HuH-7.5 (cell line): ENCODE data around the gene LRTM2.

Source experiments
- DNase-seq: peaks from one replicate; pipeline ENCODE4 v3.0.0; 2011; ENCODE audit warnings: low spot score

LRTM2 gene

DNA sequence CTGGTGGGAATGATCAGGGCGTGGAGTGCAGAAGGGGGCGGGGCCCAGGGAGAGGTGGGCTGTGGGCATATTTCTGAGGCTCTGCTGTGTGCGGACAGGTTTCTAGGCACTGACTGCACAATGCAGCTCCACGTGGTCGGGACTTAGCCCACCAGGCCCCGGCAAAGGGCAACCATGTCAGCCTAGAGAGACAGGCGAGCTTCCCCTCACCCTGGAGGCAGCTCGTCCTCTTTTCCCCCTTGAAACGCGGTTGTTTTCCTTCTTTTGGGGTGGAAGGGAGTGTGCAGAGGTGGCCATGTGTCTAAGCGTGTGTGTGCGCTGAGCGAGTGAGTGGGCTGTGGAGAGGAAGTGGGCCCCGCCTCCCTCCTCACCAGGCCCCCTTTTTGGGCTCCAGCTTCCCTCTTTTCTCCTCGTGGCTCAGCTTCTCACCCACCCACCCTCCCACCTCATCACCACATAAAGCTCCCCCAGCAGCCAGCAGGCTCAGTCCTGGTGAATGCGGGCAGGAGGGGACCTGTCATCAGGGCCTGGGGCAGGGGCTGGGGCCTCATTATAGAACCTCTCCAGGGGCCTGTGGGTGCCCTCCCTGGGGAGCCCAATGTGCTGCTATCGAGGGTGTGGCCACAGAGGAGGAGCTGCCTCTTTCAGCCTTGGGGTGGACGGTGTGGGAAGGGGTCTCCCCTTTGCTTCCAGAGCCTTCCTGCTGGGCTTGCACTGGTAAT, 22.0 kb downstream of the LRTM2 start:
- DNase-seq: no peak

DNA sequence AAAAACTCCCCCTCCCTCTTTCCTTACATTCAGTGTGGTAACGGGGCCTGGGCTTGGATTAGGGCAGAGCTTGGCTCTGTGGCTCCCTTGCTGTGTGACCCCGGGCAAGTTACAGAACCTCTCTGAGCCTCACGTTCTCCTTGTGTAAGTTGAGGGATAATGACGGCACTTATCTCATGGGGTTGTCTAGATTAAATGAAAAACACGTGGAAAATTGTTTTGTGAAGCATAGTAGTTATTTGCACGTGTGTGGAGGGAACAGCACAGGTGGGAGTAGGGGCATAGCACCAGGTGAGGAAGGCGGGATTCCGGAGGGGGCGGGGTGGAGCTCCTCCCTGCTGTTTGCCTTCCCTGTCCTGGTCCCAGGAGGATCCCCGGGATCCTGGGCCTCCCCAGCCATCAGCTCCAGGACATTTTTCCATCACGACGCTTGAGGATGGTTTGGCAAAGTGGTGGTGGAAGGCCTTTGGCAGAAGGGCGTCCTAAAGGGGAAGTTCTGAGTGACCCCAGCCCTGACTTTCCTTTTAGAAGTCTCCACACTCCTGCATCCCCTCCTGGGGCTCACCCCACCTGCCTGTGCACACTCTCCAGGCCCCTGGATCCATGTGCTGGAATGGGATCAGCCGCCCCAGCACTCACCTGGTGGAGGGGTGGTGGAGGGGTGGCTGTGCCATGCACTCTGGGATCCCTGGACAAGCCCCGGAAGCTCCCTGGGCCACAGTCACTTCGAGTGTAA, 22.7 kb downstream of the LRTM2 start:
- DNase-seq: no peak

DNA sequence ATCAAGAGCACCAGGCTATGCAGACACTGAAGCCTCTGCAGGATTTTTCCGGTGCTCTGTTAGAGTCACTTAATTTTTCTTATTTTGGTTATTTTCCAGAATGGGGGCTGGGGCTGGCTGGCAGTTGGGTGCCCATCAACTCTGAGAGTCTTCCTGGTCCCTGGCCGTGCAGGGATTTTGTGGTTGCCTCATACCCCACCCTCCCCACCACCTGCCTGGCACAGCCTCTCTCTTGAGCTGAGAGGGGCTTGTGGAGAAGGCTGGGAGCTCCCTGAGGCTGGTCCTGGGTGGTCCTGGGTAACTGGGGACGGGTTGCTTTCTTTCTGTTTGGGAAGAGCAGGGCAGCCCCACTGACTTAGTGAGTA, 23.3 kb downstream of the LRTM2 start:
- no peak for DNase-seq

DNA sequence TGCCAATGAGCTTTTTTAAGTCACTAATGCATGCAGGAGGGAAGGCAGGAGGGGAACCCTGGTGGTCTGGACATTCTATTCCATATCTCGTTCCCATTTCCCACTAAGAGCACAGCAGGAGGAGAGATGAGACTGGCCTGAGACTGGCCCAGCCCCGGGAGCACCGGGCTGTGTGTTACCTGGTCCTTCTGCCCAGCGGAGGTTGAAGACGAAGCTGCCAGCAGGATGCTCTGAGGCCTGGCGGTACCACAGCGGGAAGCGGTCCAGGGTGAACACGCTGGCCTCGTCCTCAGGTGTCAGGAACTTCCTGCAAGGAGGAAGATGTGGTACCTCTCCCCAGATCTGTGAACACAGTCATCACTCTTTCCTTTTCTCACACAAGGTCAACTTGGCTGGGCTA, 23.9 kb downstream of the LRTM2 start:
- DNase-seq: no peak

DNA sequence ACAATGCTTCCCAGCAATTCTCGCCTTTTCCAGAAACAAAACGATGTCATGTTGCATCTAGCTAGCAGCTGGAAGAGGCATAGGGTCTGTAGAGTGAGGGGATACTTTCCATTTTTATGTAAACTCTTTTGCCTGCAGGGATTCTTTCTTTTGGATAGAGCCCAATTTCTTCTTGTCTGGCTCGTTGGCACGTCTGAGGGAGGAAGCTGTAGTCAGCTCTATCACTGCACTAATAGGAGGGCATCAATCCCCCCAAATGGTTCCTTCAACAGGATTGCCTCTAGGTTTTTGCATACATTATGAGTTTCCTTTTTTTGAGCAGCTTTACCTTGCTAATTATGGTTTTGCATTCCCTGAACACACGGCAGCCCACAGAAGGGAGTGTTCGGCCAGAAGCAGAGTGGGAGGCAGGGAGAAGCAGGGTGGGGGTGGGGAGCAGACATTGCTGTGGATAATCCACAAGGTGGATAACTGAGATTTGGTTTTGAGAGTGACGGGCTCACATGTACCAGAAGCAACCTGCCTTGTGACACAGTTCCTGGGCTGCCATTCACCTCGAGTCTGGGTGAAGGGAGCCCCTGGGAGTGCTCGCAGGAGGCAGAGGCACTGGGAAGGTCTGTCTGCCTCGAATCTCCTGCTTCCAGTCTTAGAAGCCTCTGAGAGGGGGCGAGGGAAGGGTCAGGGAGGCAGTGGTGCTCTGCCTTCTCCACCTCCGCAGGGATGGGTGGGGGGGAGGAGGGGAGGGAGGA, 24.5 kb downstream of the LRTM2 start:
- no peak for DNase-seq

DNA sequence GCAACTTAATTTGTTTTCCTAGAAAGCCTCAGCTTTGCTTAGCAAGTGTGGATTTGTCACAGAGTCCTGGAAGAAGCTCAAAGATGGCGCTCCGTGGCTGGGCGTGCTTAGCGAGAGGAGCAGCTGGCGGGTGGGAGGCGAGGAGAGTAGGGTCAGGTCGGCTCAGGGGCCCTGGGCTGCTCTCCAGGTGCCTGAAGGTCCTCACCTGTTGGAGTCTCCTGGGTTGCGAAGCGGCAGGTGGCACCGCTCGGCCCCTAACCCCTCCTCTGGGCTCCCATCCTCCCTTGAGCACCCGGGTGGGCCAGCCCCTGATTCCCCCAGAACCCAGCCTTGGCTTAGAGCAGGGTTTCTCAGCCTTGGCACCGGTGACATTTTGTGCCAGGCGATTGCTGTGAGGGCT, 25.1 kb downstream of the LRTM2 start:
- DNase-seq: no peak

DNA sequence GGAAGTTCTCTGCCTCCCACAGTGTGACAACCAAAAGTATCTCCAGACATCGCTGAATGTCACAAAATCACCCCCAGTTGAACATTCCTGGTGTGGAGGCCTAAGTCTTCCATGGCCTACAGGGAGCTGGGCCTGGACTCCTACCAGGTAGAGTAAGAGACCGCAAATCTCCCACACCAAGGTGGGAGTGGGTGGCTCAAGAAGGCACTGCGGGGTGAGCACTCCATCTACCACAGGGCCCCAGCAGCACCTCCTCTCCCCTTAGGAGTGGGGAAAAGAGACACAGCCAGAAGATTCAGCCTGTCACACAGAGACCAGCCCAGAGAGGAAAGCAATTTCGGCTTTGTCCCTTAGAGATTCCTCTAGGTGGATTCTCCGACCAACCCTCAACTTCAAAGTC, 25.5 kb downstream of the LRTM2 start:
- no peak for DNase-seq

DNA sequence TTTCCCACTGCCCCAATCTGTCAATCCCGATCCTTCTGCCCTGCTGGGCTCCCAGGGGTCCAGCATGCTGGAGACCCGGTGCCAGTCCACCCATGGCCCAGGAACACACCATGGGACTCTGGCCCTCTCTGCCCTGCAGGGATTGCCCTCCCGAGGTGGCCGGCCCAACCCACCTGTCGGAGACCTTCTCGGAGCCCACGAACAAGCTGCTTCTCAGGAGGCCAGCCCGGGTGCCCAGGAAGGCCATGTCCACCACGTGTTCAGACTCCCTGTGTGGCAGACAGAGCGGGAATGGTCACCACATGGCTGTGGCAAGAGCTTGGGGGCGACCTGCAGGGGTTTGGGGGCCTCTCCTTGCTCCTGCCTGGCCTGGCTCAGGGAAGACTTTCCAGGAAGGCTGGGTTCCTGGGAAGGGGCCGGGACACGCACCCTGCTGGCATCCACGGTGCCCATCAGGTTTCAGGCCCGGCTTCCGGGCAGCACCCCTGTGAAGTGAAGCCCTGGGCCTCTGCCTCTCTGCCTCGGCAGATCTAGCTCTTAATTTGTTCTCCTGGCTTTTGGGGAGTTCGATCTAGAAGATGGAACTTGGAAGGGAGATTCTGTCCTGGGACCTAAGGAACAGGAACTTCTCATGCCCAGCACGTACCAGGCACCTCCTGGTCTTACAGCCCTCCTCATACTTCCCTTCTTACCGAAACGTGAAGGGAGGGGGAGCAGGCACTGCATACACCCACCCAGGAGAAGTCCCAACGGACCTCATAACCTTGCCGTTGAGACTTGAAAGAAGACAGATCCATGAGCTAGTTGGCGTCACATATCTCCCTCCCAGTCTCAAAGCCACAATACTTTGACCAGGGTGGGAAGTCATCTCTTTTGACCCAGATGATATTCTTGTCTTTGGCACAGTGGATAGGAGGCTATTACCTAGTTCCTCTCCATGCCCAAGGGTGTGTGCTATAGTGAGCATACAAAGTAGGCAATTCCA, 26.3 kb downstream of the LRTM2 start:
- no peak for DNase-seq

DNA sequence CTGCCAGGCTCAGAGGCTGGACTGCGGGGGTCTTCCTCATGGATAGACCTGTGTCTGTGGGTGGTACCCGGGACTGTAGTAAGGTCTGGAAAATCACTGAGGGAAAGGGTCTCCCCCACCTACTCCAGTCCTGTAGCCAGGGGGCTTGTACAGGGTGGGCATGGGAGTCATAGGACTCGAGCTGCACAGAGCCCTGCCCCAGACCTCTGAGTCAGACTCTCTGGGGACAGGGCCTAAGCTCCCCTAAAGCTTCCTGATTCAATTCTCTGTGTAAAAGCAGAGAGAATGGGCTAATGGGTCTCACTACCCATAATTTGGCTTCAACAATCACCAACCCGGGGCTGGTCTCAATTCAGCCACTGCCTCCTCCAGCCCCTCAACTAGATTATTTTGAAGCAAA, 27.0 kb downstream of the LRTM2 start:
- no peak for DNase-seq

DNA sequence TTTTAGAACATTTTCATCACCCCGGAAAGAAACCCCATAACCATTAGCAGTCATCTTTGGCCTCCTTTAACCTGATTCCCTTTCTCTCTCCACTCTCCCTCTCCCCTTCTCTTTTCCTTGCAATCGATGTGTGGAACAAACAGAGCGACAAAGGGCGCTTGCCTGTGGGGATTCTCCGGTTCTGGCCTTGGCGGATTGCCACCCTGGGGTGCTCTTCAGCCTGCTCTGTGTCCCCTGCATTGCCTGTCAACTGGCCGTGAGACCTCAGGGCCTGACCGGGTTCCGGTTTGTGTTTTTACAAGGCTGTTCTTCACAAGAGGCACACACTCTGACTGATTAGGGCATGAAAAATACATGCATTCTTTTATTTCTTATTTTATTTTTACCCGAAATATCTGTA, 27.8 kb downstream of the LRTM2 start:
- DNase-seq: no peak

DNA sequence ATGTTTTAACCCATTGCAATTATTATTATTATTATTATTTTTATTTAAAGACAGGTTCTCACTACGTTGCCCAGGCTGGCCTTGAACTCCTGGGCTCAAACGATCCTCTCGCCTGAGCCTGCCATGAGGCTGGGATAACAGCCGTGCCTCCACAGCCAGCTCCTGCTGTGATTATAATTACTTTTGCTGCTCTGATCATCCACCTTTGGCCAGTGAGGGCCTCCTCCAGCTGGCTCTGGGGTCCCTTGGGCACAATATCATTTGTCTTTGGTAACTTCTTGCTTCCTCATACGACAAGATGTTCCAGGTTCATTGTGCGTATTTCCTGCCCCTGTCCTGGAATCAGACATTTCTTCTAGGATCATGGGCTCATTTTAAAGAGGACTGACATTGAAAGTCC, 28.4 kb downstream of the LRTM2 start:
- no peak for DNase-seq

DNA sequence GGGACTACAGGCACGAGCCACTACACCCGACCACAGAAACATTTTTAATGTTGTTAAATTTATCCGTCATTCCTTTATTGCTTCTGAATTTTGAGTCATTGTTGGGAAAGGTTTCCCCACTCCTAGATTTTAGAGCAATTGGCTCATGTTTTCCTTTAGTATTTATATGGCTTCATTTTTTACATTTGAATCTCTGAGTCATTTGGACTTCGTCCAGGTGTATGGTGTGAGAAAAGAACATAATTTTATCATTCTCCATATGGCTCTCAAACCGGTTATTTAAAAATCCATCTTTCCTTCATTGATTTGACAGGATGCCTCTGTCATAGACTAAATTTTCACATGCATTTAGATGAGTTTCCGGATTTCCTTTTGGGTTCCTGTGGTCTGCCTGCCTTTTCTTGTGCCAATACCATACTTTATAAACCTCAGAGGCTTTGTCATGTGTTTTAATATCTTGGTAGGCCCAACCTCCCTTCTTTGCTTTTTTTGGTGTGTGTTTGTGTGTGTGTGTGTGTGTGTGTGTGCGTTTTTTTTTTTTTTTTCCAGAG, 30.9 kb downstream of the LRTM2 start:
- no peak for DNase-seq

DNA sequence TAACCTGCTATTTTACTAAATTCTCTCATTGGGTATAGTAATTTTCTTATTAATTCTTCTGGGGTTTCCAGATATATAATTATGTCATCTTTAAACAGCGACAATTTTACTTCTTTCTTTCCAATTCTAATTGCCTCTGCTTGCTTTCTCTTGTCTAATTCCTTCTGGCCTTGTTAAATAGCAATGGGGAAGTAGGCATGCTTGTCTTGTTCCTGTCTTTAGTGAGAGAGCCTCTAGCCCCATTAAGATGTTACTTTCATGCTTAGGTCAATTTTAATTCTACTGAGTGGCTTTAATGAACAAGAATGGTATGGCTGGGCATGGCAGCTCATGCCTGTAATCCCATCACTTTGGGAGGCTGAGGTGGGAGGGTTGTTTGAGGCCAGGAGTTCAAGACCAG, 31.7 kb downstream of the LRTM2 start:
- DNase-seq: no peak

DNA sequence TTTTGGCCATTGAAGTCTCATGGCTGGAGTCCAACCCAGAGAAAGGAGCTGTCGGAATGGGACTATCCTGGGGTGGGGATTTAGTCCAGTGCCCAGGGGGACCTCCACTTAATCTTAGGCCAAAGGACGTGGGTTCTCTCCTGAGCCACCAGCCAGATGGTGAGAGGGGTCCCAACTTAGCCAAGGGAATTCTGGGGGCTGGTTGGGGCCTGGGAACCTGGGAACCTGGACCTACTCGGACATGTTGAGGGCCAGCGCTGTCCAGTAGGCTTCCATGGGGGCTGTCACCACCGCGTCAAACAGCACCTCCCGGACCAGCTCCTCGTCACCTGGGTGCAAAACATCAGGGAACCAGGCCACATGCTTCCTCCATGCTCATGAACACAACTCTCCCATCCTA, 33.4 kb downstream of the LRTM2 start:
- no peak for DNase-seq

DNA sequence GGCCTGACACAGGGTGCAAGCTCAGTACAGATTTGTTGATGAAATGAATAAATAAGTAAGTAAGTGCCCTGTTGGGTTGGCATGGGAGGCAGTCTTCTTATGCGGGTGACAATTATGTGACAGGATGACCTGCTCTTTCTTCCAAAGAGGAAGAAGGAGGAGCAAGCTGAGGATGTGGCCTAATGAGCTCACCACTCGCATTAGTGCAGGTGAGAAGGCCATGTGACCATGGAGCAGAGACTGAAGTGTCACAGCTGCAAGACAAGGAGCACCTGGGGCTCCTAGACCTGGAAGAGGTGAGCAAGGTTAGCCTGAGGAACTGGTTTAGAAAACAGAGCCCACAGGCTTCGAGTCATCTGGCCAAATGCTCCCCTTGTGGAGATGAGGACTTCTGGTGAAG, 34.9 kb downstream of the LRTM2 start:
- no peak for DNase-seq

DNA sequence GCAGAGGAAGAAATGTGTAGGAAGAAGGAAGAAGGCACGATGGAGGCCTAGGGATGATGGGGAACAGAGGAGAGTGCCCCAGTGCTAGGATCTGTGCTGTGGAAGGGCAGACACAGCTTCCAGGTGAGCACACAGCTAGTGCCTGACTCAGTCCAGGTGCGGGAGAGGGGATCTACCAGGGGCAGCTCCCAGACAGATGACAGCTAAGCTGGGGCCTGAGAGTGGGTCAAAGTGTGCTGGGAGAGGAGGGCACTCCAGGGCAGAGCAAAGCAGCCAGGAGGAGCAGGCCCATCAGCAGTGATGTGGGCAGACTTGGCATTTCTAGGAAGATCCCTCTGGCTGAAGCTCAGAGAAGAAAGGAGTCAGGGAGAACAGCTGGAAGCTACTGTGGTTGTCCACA, 36.7 kb downstream of the LRTM2 start:
- no peak for DNase-seq

DNA sequence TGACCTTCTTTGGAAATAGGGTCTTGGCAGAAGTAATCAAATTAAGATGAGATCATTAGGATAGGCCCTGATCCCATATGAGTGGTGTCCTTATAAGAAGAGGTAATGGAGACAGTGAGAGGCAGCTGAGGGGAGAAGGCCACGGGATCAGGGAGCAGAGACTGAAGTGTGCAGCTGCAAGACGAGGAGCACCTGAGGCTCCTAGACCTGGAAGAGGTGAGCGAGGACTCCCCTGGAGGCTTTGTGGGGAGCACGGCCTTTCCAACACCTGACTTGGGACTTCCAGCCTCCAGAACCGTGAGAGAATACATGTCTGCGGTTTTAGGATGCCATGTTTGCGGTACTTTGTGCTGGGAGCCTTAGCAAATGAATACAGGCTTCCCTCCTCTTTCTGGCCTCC, 37.5 kb downstream of the LRTM2 start:
- DNase-seq: no peak

DNA sequence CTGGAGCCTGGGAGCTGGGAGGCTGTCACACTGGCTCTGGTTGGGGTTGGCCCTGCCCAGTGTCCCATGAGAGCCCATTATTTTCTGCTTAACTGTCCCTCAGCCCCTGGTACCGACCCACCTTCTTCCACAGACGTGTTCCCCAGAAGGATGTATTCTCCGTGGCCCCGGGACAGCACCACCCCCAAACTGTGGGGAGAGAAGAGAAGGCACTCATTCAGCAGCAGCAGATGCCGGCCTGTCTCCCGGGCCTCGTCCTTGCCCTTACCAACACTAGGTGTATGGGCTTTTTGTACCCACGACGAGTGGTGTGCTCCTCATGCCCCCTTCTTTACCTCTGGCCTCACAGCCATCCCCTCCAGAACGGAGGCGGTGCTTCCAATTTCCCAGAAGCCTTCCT, 38.1 kb downstream of the LRTM2 start:
- DNase-seq: no peak

DNA sequence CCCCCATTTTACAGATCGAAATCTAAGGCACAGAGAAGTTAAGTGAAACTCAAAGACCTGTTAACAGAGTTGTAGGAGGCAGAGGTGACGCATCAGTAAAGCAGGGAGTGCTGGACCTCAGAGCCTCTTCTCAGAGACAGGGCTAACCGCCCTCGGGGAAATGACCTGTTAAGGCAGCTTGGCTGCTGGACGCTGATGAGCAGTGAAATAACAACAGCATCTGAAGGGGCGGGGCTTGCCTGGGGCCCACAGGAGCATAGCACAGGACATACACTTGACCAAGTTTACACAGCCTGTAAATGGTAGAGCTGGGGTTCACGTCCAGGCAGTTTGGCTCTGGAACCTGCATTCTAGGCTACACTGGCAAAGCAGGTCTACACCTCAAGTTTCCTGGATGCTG, 39.3 kb downstream of the LRTM2 start:
- no peak for DNase-seq

DNA sequence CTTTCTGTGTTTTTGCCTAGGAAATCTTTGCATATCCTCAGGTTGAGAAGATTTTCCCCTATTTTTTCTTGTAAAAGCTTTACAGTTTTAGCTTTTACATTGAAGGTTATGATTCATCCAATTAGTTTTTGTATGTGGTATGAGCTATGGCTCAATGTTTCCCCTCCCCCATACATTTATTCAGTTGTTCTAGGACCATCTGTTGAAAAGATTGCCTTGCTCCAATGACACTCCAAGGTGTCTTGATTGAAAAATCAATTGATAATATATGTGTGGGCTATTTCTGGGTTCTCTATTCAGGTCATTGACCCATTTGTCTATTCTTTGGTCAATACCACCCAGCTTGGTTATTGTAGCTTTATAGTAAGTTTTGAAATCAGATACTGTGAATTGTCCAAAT, 42.6 kb downstream of the LRTM2 start:
- no peak for DNase-seq

DNA sequence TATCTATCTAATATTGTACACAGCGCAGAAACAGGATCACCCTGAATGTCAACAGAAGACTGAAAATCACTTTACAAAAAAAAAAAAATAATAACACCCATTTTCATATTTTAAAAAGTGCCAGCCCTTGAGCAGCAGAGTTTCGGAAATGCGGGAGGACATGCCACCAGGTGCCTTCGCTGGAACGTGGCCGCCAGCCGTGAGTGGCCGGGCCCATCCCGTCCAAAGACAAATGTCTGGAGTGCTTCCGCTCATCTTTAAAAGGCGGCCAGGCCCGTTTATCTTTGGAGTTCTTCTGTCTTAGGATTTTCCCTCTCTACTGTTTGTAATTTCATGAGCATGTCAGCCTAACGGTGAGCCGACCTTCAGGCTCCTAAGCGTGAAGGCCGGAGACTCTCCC, 43.5 kb downstream of the LRTM2 start:
- no peak for DNase-seq

DNA sequence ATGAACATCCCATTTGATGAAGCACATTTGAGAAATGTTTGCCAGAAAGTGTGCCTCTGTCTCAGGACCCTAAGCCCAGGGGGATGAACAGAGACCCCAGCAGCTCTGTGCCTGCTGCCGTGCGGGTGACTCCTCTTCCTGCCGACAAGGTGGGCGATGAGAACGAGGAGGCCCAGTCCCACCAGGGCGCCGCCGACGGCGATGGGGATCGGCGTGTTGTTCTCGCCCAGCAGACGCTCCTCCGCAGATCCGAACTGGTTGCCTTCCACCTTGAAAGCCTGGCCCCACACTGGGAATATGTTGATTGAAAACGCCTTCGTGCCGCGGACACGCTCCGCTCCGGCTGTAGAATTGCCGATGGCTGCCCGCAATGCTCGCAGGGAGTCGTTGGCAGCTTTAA, 44.1 kb downstream of the LRTM2 start:
- DNase-seq: no peak
